Fibroblast of villous mesenchyme (primary cell): ENCODE data around the gene SPOUT1. TPM values are rescaled to one million over a fixed set of nuclear protein-coding genes. Genes with fewer than 3 reads are reported as not detected.
"Not testable (repeated sequence)": the region's sequence is repeated elsewhere in the genome, so short reads cannot be mapped to it uniquely, and the experiment has no call there.

Experiments used
- DNase-seq: peaks from one replicate; pipeline ENCODE4 v3.0.0-alpha.2; 2010; ENCODE audit warnings: low read depth
- H3K4me3 ChIP-seq: 2 replicates; pipeline ENCODE4 v1.5.1; 2011; ENCODE audit warnings: low read depth, mild to moderate bottlenecking, low read length
- total RNA-seq: library from RNA; depleted of rRNA; stranded (reverse); fragments of >200 nt; gene quantifications from 2 replicates; pipeline ENCODE4 v1.2.3, GENCODE V29; 2012
- TF ChIP-seq, protein P1 (sequence below): IDR thresholded peaks from 2 replicates; pipeline ENCODE4 v1.5.1; 2012; ENCODE audit warnings: low read depth, mild to moderate bottlenecking, low read length; ENCODE audit not compliant: insufficient read depth

Gene SPOUT1
- total RNA-seq, 1 donor: 11.7 TPM

DNA sequence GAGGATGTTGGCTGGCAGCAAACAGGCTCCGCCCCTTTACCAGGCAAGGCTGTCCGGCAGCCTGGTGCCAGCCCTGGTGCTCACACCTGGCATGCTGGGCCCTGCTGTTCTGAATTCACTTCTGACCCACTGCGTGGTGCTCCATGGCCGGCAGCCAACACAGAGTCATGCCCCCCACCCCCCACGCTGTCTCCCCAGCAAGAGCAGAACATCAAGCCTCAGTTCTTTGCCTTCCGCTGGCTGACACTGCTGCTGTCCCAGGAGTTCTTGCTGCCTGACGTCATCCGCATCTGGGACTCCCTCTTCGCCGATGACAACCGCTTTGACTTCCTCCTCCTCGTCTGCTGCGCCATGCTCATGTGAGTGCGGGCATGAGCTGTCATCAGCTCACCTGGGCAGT, 23.9 kb downstream of the SPOUT1 start:
- H3K4me3 ChIP-seq: no peak overlapping the region
- DNase-seq: no peak
- TF ChIP-seq, protein P1, sequence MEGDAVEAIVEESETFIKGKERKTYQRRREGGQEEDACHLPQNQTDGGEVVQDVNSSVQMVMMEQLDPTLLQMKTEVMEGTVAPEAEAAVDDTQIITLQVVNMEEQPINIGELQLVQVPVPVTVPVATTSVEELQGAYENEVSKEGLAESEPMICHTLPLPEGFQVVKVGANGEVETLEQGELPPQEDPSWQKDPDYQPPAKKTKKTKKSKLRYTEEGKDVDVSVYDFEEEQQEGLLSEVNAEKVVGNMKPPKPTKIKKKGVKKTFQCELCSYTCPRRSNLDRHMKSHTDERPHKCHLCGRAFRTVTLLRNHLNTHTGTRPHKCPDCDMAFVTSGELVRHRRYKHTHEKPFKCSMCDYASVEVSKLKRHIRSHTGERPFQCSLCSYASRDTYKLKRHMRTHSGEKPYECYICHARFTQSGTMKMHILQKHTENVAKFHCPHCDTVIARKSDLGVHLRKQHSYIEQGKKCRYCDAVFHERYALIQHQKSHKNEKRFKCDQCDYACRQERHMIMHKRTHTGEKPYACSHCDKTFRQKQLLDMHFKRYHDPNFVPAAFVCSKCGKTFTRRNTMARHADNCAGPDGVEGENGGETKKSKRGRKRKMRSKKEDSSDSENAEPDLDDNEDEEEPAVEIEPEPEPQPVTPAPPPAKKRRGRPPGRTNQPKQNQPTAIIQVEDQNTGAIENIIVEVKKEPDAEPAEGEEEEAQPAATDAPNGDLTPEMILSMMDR: no peak

DNA sequence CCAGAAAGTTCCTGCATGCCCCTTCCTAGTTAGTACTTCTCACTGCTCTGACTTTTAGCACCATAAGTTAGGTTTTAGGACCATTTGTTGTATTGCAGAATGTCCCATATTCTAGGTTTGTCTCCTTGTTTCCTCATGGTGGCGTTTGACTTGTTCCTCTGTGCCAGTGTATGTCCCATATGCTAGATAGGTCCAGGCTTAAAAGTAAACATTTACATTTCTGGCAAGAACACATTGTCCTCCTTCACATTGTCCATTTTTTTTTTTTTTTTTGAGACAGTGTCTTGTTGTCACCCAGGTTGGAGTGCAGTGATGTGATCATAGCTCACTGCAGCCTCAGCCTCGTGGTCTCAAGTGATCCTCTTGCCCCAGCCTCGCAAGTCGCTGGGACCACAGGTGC, 27.1 kb downstream of the SPOUT1 start:
- no peak for DNase-seq
- TF ChIP-seq, protein P1: no peak
- no peak overlapping the region for H3K4me3 ChIP-seq

DNA sequence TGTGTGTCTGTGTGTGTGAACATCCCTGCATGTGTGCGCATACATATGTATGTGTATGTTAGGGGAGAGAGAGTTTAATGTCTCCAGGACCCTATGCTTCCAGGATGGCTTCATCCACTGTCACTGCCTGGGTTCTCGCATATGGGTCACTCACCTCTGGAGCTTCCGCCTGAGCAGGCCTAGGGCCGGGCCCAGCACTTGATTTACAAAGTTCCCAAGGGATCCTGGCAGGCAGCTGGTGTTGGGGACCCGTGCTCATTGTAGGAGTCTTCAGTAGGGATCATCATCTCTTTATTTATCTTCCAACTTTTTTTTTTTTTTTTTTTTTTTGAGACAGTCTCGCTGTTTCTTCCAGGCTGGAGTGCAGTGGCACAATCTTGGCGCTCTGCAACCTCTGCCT, 29.5 kb downstream of the SPOUT1 start:
- TF ChIP-seq, protein P1: no peak
- H3K4me3 ChIP-seq: no peak overlapping the region
- no peak for DNase-seq

DNA sequence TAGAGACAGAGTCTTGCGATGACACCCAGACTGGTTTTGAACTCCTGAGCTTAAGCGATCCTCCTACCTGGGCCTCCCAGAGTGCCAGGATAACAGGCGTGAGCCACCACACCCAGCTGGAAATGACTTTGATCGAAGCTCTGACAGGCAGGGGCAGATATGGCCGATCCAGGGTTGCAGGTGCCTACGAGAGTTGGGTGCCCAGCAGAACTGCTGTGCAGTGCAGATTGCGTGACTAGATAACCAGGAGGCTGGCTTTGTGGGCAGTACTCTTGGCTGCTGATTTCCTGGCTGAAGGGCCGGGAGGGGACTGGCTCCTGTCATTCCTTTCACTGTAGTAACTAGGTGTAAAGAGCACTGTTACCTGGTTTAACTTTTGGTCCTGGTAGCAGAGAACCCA, 30.7 kb downstream of the SPOUT1 start:
- no peak for DNase-seq
- H3K4me3 ChIP-seq: no peak overlapping the region
- TF ChIP-seq, protein P1: no peak

DNA sequence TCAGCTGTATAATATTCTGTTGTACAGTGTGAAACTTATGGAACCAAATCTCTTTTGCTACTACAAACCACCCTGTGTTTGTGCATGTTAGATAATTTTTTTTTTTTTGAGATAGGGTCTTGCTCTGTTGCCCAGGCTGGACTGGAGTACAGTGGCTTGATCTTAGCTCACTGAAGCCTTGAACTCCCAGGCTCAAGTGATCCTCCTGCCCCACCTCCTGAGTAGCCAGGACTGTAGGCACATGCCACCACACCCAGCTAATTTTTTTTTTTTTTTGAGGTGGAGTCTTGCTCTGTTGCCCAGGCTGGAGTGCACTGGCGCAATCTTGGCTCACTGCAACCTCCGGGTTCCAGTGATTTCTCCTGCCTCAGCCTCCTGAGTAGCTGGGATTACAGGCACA, 34.6 kb downstream of the SPOUT1 start:
- H3K4me3 ChIP-seq, DNase-seq: not testable (repeated sequence)

DNA sequence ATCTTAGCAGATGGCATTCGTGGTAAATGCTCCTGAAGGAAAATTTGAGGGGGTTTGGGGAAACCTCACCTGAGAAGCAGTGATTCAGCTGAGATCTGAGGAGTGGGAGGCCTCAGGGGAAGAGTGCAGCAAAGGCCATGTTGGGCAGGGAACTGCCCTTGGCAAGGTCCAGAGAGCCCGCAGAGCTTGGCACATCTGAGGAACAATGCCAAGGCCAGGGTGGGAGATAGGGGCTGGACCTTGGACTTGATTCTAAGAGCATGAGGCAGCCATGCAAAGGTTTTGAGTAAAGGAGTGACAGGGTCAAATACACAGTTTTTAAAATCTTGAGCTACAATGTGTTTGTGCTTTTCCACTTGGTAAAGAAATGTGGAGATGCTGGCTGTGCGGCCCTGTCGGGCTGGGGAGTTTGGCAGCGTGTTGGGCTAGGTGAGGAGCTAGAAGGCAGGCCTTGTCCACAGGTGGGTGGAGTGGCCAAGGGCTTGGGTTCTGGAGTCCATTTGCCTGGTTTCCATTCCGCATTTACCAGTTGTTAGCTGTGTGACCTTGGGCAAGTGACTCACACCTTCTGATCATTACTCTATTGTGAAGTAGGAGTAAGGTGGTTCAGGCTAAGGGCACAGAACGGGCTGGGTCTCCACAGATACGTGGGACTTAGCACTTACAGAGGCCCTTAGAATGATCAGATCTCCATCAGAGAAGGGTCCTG, 36.5 kb downstream of the SPOUT1 start:
- DNase-seq: no peak
- TF ChIP-seq, protein P1: no peak
- H3K4me3 ChIP-seq: no peak overlapping the region

DNA sequence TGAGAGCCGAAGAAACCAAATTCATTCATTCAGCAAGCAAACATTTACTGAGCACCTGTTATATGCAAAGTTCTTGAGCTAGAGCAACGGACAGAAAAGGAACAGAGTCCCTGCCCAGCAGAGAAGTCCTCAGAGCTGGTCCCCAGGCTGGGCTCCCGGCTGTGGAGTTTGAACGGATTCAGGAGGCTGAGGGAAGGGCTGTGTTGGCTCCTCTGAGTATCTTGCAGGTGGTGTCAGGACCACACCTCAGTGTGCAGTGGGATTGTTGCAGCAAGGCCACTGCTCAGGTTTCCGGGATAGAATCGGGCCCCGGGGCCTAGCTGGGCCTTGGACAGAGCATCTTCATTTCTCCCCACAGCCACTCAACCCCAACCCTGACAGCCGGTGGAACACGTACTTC, 37.5 kb downstream of the SPOUT1 start:
- TF ChIP-seq, protein P1: no peak
- H3K4me3 ChIP-seq: no peak overlapping the region
- no peak for DNase-seq
